Activated naive CD4-positive, alpha-beta T cell treated with anti-CD3 and anti-CD28 coated beads for 36 hours (primary cell): ENCODE results near the gene AURKAIP1. TPM values are rescaled to one million over a fixed set of nuclear protein-coding genes. Genes with fewer than 3 reads are reported as not detected.
A peak's percentile ranks its signal among the peaks of the same experiment; 100 is the strongest.

Source experiments
- CTCF ChIA-PET: fragments of 350-600 bp; sonication (Branson Sonifier 250); formaldehyde crosslinking; loops from one replicate; lab custom pipeline; 2021; ENCODE audit warnings: antibody characterized with exemption; lab: Charles Lee
- DNase-seq: peaks from one replicate; pipeline ENCODE4 v3.0.0-alpha.2; 2020
- H3K27ac Mint-ChIP-seq: one replicate; pipeline ENCODE4 v1.8.0; 2021; ENCODE audit warnings: mild to moderate bottlenecking, mixed read lengths
- H3K27me3 Mint-ChIP-seq: one replicate; pipeline ENCODE4 v1.8.0; 2021; ENCODE audit warnings: low read depth, mixed read lengths
- H3K36me3 Mint-ChIP-seq: one replicate; pipeline ENCODE4 v1.8.0; 2021; ENCODE audit warnings: low read depth, mixed read lengths
- H3K4me1 Mint-ChIP-seq: one replicate; pipeline ENCODE4 v1.8.0; 2021; ENCODE audit warnings: low read depth, mixed read lengths
- H3K4me3 Mint-ChIP-seq: one replicate; pipeline ENCODE4 v1.8.0; 2021; ENCODE audit warnings: mild to moderate bottlenecking, moderate library complexity, mixed read lengths
- H3K9me3 Mint-ChIP-seq: one replicate; pipeline ENCODE4 v1.8.0; 2021; ENCODE audit warnings: mixed read lengths
- intact Hi-C: fragments of 100-400 bp; cut with micrococcal nuclease; formaldehyde crosslinking; loops from one replicate; pipeline ENCODE4 v1.15.1; 2023
- total RNA-seq, 2 experiments: library from RNA; stranded (reverse); gene quantifications; one replicate each; pipeline ENCODE4 v1.2.3, GENCODE V29; 2021

AURKAIP1 gene
- 100 to 1,000 TPM; 108 TPM for total RNA-seq

DNA sequence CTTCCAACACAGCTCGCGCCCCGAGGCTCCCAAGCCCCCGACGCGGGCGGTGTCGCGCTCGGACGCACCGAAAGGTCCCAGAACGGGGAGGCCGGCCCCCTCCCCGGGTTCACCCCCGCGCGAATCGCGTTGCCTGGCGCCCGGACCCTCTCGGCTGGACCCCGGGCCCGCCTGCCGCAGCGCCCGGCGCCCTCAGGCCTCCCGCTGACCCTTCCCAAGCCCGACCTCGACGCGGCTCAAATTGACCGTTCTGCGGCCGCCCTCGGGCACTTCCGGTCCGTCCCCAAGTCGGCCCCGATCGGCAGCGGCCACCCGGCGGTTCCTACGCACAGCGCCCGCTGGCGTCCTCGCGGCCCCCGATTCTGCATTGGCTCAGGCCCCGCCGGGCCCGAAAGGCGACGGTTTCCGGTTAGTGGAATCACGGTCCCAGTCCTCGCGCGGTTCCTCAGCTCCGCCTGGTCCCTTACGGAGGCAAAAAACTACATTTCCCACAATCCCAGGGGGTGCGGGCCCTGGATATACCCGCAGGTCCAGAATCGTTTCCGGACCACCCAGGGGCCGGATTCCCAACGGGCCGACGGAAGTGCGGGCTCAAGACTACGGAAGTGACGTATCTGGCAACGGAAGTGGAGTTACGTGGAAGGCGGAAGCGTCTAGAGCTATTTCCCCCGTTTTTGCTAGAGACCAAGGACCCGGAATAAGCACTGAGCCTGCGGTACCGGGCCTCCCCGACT lies at the start of gene AURKAIP1:
TSS of gene AURKAIP1 (minus strand) at position 279 of the 734 bp plus-strand sequence. CDS start 451 bp downstream, outside the sequence.
- Mint-ChIP-seq H3K4me3 (peak within 1 kb of the TSS; percentile 89), H3K9me3 (no peaks in the 10 kb centered on the region), H3K4me1 (peaks cover 25% of the 10 kb centered on the region), H3K36me3 (peaks cover 1% of the 10 kb centered on the region), H3K27me3 (no peaks in the 10 kb centered on the region), H3K27ac (peak within 1 kb of the TSS; percentile 90)
- peak; percentile 98 for DNase-seq
- CTCF ChIA-PET: interaction anchor here (1.3 kb wide), 2 partner anchors 20 to 27 kb away, joined by 3 read pairs; no protein-coding TSS in a partner anchor
- intact Hi-C loops: loop anchor here (1.0 to 2.0 kb wide), 9 partner anchors 24 to 259 kb away; partner anchors contain the start of genes C1orf159, CCNL2, CPTP and DVL1

- Mint-ChIP-seq H3K36me3 (no peaks in the 10 kb centered on the region), H3K27ac (no peak overlapping the region), H3K27me3 (peaks cover 32% of the 10 kb centered on the region), H3K4me1 (peaks cover 6% of the 10 kb centered on the region), H3K4me3 (no peak overlapping the region), H3K9me3 (no peaks in the 10 kb centered on the region)
- no peak for DNase-seq
- CTCF ChIA-PET: interaction anchor here (0.5 kb wide), 1 partner anchor 86 kb away, joined by 3 read pairs; no protein-coding TSS in a partner anchor
- intact Hi-C loops: no loop called here
Measured at GRCh38 chr1:1424707-1425106, 49.7 kb upstream of the AURKAIP1 start.

DNA sequence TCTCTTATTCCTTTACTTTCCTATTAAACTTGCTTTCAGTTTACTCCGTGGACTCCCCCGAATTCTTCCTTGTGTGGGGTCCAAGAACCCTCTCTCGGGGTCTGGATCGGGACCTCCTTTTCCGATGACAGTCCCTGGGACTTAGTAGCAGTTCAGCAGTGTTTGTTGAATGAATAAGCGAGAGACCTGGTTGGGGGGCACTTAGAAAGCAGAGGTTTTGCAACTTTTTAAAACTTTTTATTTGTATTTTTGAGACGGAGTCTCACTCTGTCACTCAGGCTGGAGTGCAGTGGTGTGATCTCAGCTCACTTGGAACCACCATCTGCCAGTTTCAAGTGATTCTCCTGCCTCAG lies 48.2 kb upstream of the AURKAIP1 start:
- H3K36me3 Mint-ChIP-seq: no peaks in the 10 kb centered on the region
- H3K4me1 Mint-ChIP-seq: peaks cover 7% of the 10 kb centered on the region
- DNase-seq: no peak
- intact Hi-C loops: no loop called here
- H3K9me3 Mint-ChIP-seq: no peaks in the 10 kb centered on the region
- CTCF ChIA-PET: no interaction called here
- no peak overlapping the region for H3K27ac Mint-ChIP-seq
- H3K4me3 Mint-ChIP-seq: no peak overlapping the region
- H3K27me3 Mint-ChIP-seq: peaks cover 24% of the 10 kb centered on the region

DNA sequence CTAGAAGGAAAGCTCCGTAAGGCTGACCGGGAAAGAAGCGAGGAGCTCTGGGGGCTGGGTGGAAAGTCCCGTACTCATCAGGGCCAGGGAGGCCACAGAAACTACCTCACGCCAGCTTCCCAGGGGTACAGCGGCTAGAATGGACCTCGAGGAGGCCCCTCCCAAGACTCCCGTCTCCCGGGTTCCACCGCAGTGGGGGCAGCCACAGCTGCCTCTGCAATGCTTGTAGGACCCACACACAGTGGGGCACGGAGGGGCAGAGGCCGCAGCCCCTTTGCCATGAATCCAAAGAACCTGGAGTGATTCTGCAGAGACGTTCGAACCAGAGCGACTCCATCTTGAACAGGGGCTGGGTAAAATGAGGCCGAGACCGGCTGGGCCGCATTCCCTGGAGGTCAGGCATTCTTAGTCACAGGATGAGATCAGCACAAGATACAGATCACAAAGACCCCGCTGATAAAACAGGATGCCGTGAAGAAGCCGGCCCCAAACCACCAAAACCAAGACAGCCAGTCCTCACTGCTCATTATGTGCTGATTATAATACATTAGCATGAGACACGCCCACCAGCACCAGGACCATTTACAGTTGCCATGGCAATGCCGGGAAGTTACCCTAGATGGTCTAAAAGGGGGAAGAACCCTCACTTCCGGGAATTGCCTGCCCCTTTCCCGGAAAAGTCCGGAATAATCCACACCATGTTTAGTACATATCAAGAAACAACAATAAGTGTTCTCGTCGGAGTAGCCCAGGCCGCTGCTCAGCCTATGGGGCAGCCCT lies 47.6 kb upstream of the AURKAIP1 start:
- H3K27me3 Mint-ChIP-seq: peaks cover 24% of the 10 kb centered on the region
- no peaks in the 10 kb centered on the region for H3K9me3 Mint-ChIP-seq
- no peaks in the 10 kb centered on the region for H3K36me3 Mint-ChIP-seq
- intact Hi-C loops: no loop called here
- no peak overlapping the region for H3K27ac Mint-ChIP-seq
- CTCF ChIA-PET: no interaction called here
- peaks cover 11% of the 10 kb centered on the region for H3K4me1 Mint-ChIP-seq
- H3K4me3 Mint-ChIP-seq: no peak overlapping the region
- no peak for DNase-seq

DNA sequence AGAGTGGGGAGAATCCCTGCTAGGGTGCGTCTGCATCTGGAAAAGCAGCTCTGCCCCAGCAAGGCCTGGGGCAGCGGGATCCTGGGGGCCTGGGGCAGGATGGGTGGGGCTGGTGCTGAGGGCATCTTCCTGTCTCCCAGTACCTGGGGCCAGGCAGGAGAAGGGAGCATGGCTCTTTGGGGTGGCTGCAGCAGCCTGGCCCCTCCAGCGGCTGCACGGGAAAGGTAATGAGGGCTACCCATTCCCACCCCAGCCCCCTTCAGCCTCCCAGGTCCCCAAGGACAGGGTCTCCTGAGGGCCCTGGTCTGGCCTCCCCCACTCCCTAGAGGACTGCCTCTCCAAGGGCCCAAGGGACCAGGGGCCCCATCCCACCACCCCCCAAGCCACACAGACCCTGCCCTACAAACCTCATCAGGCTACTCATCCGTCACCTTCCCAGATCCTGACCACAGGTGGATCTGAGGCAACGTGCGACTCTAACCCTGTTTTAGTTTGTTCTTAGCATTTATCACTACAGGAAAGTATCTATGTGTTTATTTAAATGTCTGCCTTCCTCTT lies 47.0 kb upstream of the AURKAIP1 start:
- CTCF ChIA-PET: no interaction called here
- Mint-ChIP-seq H3K4me1 (peaks cover 14% of the 10 kb centered on the region), H3K27me3 (peaks cover 24% of the 10 kb centered on the region), H3K4me3 (no peak overlapping the region), H3K27ac (no peak overlapping the region), H3K9me3 (no peaks in the 10 kb centered on the region), H3K36me3 (no peaks in the 10 kb centered on the region)
- no peak for DNase-seq
- intact Hi-C loops: no loop called here

DNA sequence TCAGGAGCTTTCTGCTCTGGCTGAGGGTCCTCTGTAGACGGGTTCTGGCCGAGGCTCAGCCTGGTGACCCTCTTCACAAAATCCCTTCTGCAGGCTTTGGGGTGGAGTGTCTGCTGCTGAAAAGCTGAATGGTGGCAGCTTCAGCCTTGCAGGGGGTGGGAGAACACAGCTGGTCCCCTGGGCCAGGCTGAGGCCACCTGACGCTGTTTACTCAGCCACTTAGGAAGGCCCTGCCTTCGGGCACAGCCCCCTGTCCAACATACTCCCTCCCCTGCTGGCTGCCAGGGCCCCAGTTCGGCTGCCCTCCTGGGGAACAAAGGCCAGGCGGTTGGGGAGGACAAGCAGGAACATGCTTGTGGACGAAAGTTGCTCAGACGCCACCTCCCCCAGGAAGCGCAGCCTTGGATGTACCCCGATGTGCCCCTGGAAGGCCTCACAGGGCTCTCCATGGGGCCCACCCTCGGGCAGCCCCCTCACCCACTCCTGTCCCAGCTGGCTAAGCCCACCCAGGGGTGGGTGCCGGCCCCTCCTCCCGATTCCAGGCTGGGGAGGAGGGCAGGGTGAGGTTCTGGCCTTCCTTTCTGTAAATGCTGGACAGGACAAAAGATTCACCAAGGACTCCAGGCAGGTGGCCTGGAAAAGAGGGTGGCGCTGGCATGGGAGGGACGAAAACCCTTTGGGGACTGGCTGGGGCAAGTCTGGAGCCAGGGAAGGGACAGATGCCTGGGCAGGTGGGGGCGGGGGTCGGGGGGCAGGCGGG lies 46.3 kb upstream of the AURKAIP1 start, which contains the start of gene ANKRD65:
TSS of gene ANKRD65 (minus strand) at position 130 of the 760 bp plus-strand sequence. CDS start 271 bp downstream, outside the sequence.
- Mint-ChIP-seq H3K9me3 (no peaks in the 10 kb centered on the region), H3K4me3 (no peak within 1 kb of the TSS), H3K27ac (no peak within 1 kb of the TSS), H3K4me1 (peaks cover 13% of the 10 kb centered on the region), H3K36me3 (no peaks in the 10 kb centered on the region), H3K27me3 (peaks cover 23% of the 10 kb centered on the region)
- no peak for DNase-seq
- intact Hi-C loops: no loop called here
- CTCF ChIA-PET: no interaction called here

DNA sequence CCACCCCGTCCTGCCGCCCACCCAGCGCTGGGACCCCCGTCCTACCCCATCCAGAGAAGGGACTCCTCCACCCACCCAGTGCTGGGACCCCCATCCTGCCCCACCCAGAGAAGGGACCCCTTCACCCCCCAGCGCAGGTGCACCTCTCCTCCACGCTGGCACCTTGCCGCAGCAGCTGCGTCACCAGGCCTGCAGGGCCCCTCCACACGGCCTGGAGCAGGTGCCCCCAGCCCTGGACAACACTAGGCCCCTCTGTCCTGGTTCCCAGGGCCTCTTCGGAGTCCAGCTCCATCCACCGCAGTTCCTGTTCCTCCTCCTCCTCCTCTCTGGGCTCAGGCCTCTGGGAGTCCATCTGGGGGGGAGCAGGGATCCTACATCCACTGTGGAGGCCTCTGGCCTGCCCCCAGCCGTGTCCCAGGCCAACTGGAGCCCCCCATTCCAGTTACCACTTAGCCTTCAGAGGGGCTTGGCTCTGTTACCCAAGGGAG lies 45.7 kb upstream of the AURKAIP1 start:
- Mint-ChIP-seq H3K4me3 (no peak overlapping the region), H3K27me3 (peaks cover 19% of the 10 kb centered on the region), H3K27ac (no peak overlapping the region), H3K36me3 (no peaks in the 10 kb centered on the region), H3K9me3 (no peaks in the 10 kb centered on the region), H3K4me1 (peaks cover 11% of the 10 kb centered on the region)
- CTCF ChIA-PET: no interaction called here
- intact Hi-C loops: no loop called here
- no peak for DNase-seq

GRCh38 chr1:1419813-1420653 lies 45.0 kb upstream of the AURKAIP1 start:
- Mint-ChIP-seq H3K36me3 (no peaks in the 10 kb centered on the region), H3K4me1 (peaks cover 11% of the 10 kb centered on the region), H3K4me3 (no peak overlapping the region), H3K27me3 (peaks cover 14% of the 10 kb centered on the region), H3K27ac (no peak overlapping the region), H3K9me3 (no peaks in the 10 kb centered on the region)
- intact Hi-C loops: no loop called here
- CTCF ChIA-PET: no interaction called here
- no peak for DNase-seq

DNA sequence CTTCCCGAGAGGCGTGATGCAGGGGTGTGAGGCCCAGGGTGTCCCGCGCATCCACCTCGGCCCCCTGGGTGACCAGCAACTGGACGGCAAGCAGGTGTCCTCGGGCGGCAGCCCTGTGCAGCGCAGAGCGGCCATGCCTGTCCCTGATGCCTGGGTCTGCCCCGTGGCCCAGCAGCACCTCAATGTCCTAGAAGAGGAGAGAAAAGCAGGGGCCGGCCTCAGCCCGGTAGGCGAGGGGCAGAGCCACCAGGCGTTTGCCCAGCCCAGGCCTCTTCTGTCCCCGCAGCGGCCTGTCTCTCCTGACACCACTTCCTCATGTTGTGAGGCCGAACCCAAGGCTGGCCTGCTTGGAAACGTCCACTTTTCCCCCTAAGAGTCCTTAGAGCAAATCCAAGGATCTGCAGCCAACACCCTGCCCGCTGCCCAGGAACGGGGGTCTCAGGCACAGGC lies 44.4 kb upstream of the AURKAIP1 start:
- intact Hi-C loops: no loop called here
- DNase-seq: no peak
- Mint-ChIP-seq H3K27ac (no peak overlapping the region), H3K4me3 (no peak overlapping the region), H3K4me1 (peaks cover 11% of the 10 kb centered on the region), H3K36me3 (no peaks in the 10 kb centered on the region), H3K27me3 (peaks cover 8% of the 10 kb centered on the region), H3K9me3 (no peaks in the 10 kb centered on the region)
- CTCF ChIA-PET: no interaction called here

- Mint-ChIP-seq H3K9me3 (no peaks in the 10 kb centered on the region), H3K4me3 (no peak overlapping the region), H3K4me1 (peaks cover 11% of the 10 kb centered on the region), H3K27ac (no peak overlapping the region), H3K36me3 (no peaks in the 10 kb centered on the region), H3K27me3 (peaks cover 8% of the 10 kb centered on the region)
- CTCF ChIA-PET: interaction anchor here (0.8 kb wide), 1 partner anchor 10 kb away, joined by 3 read pairs; no protein-coding TSS in a partner anchor
- intact Hi-C loops: no loop called here
- DNase-seq: no peak
Measured at GRCh38 chr1:1418464-1419362, 43.7 kb upstream of the AURKAIP1 start.
